OCI-LY1 (cell line): Measurements from ENCODE around the gene CADM1.

Experiments used
- EZH2 ChIP-seq: fragments of 200-600 bp; sonication (generic), shearing (Covaris generic); IDR thresholded peaks from 2 replicates; pipeline ENCODE4 v1.8.0; 2017; ENCODE audit warnings: borderline replicate concordance, mixed run types, mild to moderate bottlenecking, antibody characterized with exemption, low read length, moderate library complexity, mixed read lengths
- TF ChIP-seq, protein P1 (sequence below): fragments of 200-600 bp; sonication (generic), shearing (Covaris generic); IDR thresholded peaks from 2 replicates; pipeline ENCODE4 v1.5.1; 2017; ENCODE audit warnings: mild to moderate bottlenecking, antibody characterized with exemption, low read length, moderate library complexity, mixed read lengths

DNA sequence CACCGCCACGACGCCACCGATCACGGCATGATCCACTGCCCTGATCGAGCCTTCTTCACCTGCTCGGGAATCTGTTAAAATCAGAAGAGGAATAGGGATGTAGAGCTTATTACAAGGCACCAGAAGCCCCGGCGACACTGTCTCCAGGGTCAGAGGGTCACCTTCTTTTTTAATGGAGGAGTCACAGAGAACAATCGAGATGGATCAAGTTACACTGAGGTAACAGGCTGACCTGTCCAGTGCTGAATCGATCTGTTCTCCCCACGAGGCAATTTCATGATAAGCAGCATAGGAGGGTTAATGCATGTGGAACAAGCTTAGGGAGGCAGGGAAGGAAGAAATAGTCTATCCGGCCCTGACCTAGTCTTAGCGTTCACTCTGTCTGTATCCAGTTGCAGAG lies 325.5 kb downstream of the CADM1 start:
- TF ChIP-seq, protein P1, sequence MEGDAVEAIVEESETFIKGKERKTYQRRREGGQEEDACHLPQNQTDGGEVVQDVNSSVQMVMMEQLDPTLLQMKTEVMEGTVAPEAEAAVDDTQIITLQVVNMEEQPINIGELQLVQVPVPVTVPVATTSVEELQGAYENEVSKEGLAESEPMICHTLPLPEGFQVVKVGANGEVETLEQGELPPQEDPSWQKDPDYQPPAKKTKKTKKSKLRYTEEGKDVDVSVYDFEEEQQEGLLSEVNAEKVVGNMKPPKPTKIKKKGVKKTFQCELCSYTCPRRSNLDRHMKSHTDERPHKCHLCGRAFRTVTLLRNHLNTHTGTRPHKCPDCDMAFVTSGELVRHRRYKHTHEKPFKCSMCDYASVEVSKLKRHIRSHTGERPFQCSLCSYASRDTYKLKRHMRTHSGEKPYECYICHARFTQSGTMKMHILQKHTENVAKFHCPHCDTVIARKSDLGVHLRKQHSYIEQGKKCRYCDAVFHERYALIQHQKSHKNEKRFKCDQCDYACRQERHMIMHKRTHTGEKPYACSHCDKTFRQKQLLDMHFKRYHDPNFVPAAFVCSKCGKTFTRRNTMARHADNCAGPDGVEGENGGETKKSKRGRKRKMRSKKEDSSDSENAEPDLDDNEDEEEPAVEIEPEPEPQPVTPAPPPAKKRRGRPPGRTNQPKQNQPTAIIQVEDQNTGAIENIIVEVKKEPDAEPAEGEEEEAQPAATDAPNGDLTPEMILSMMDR = no peak
- no peak for TF ChIP-seq EZH2
